Chondrocyte (in vitro differentiated cells): ENCODE data around the gene FSCN2. TPM values are rescaled to one million over a fixed set of nuclear protein-coding genes. Genes with fewer than 3 reads are reported as not detected.

ENCODE experiments used
- DNase-seq: peaks from one replicate; pipeline ENCODE4 v3.0.0; 2021; ENCODE audit warnings: mixed read lengths, low spot score
- H3K27ac Mint-ChIP-seq: one replicate; pipeline ENCODE4 v1.8.0; 2021; ENCODE audit warnings: mild to moderate bottlenecking, moderate library complexity, mixed read lengths; ENCODE audit not compliant: unreplicated experiment
- H3K27me3 Mint-ChIP-seq: 2 replicates; pipeline ENCODE4 v1.8.0; 2021; ENCODE audit warnings: low read depth, mixed read lengths
- H3K36me3 Mint-ChIP-seq: 2 replicates; pipeline ENCODE4 v1.8.0; 2021; ENCODE audit warnings: low read depth, mixed read lengths
- H3K4me1 Mint-ChIP-seq: 2 replicates; pipeline ENCODE4 v1.8.0; 2021; ENCODE audit warnings: low read depth, mild to moderate bottlenecking, mixed read lengths
- H3K4me3 Mint-ChIP-seq: one replicate; pipeline ENCODE4 v1.8.0; 2021; ENCODE audit warnings: mild to moderate bottlenecking, moderate library complexity, mixed read lengths; ENCODE audit not compliant: unreplicated experiment
- H3K9me3 Mint-ChIP-seq: 2 replicates; pipeline ENCODE4 v1.8.0; 2021; ENCODE audit warnings: low read depth, mixed read lengths
- CTCF ChIP-seq: fragments of 200-600 bp; sonication (generic); IDR thresholded peaks from 2 replicates; pipeline ENCODE4 v1.5.0; 2021; ENCODE audit warnings: antibody characterized with exemption, mild to moderate bottlenecking, moderate library complexity
- total RNA-seq: library from RNA; stranded (reverse); gene quantifications from 3 replicates; pipeline ENCODE4 v1.2.1, GENCODE V29; 2021

Gene FSCN2
- total RNA-seq, 1 donor from 2014 or later: 6.1 TPM

DNA sequence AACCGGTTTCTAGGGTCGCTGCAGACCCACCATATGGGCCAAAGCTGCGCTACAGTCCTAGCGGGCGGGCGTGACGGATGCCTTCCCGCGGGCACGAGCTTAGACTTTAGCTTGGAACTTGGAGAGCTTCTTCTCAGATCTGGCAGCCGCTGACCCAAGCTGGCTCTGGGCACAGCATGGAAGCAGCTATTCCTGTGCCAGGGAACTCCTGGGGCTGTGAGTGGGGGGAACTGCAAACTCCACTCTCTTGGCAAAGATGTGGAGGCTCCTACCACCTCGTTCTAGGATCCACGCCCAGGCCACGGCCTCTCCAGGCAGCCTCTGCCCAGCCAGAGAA lies 15.1 kb downstream of the FSCN2 start:
- no peaks in the 10 kb centered on the region for H3K27me3 Mint-ChIP-seq
- DNase-seq: no peak
- H3K36me3 Mint-ChIP-seq: peaks cover 7% of the 10 kb centered on the region
- no peak for TF ChIP-seq CTCF
- no peaks in the 10 kb centered on the region for H3K4me1 Mint-ChIP-seq
- no peak overlapping the region for H3K27ac Mint-ChIP-seq
- H3K9me3 Mint-ChIP-seq: no peaks in the 10 kb centered on the region
- no peak overlapping the region for H3K4me3 Mint-ChIP-seq

- Mint-ChIP-seq H3K36me3 (peaks cover 7% of the 10 kb centered on the region), H3K27ac (no peak overlapping the region), H3K27me3 (no peaks in the 10 kb centered on the region), H3K9me3 (no peaks in the 10 kb centered on the region), H3K4me3 (no peak overlapping the region), H3K4me1 (no peaks in the 10 kb centered on the region)
- DNase-seq: no peak
- TF ChIP-seq CTCF: no peak
Observed at GRCh38 chr17:81543756-81544155, 15.6 kb downstream of the FSCN2 start.

DNA sequence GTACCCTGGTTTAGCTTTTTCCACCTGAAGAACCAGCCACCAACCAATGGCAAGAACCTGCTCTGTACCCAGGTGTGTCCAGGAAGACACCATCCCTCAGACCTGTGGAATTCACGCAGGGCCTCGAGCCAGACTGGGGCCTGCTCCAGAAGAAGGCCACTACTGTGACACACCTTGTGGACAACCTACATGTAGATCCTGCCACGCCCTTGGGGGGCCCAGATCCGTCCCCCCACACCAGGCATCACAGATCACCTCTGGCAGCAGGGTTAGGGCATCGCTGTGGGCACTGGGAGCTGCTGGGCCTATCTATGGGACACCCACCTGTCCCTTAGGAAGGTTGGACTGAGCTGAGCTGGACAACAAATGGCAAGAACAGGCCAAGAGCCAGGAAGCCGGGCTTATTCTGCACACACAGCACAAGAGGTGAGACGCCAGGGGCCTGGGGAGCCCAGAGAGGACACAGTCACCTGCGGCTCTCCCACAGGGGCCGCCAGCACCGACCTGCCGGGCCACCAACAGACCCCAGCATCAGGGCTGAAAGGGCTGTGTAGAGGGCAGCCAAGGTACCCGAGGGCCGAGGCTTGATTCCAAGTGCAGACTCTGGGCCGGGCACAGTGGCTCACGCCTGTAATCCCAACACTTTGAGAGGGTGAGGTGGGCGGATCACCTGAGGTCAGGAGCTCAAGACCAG lies 16.3 kb downstream of the FSCN2 start:
- H3K27me3 Mint-ChIP-seq: no peaks in the 10 kb centered on the region
- no peak overlapping the region for H3K27ac Mint-ChIP-seq
- no peak for DNase-seq
- H3K4me3 Mint-ChIP-seq: no peak overlapping the region
- no peak for TF ChIP-seq CTCF
- H3K36me3 Mint-ChIP-seq: peaks cover 12% of the 10 kb centered on the region
- H3K4me1 Mint-ChIP-seq: peaks cover 5% of the 10 kb centered on the region
- H3K9me3 Mint-ChIP-seq: no peaks in the 10 kb centered on the region

DNA sequence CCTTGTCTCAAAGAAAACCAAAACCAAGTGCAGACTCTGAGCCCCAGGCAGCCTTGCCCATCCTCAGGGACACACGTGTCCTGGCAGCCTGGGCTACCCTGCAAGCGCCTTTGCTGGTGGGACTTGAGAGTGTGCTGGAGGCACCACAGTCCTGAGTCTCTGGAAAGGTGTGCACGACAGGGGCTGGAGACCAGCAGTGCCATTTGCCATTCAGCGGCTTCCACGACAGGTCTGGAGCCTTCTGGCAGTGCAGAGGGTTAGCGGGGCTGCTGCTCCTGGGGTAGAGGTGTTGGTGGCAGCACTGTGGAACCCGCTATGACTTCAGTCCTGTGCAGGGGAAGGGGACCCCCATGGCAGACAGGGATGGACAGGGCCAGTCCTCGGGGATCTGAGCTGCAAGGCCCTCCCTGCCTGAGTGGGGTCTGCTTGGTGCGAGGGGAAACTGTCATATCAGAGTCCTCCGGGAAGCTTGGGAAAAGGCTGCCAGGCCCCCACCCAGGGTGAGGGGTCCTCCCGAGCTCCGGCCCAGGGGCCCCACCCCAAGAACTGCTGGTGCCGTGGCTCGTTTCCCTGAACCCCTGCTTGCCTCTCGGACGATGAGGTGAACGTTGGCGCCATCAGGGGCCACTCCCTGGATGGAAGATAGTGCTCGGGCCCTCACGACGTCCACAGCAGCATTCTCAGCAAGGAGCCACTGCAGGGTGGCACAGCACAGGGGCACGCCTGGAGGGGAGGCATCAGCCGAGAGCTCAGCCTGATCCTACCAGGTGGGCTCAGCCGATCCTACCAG lies 17.2 kb downstream of the FSCN2 start:
- no peak overlapping the region for H3K27ac Mint-ChIP-seq
- no peak for DNase-seq
- peaks cover 19% of the 10 kb centered on the region for H3K36me3 Mint-ChIP-seq
- H3K9me3 Mint-ChIP-seq: no peaks in the 10 kb centered on the region
- H3K4me3 Mint-ChIP-seq: no peak overlapping the region
- TF ChIP-seq CTCF: no peak
- H3K27me3 Mint-ChIP-seq: no peaks in the 10 kb centered on the region
- H3K4me1 Mint-ChIP-seq: peaks cover 14% of the 10 kb centered on the region

DNA sequence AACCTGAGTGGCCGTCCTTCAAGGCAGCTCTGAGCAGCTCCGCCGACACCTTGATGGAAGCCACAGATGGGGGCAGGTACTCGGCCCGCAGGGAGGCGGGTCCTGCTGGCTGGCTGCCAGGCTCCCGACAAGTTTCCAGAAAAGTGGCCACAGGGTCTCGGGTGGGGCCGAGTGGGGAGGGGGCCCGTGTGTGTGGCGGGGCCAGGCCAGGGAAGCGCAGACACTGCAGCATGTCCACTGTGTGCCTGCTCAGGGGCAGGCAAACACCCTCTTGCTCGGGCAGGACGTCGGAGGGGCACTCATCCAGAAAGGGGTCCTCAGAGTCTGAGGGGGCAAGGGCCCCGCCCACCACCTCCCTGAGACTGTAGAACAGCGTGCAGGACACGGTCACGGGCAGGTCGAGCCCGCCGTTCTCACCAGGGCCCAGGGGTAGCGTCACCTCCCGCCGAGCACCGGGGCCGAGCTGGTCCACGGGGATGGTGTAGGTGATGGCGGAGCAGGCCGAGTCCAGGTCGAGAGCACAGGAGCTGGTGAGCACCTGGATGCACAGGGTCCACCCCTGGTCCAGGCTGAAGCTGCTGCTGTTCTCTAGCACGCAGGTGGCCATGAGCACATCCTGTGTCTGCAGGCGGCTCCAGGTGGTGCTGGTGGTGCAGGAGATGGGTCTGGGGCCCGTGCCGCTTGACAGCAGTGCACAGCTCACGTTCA lies 18.9 kb downstream of the FSCN2 start:
- H3K4me1 Mint-ChIP-seq: peaks cover 27% of the 10 kb centered on the region
- peaks cover 15% of the 10 kb centered on the region for H3K36me3 Mint-ChIP-seq
- no peaks in the 10 kb centered on the region for H3K9me3 Mint-ChIP-seq
- no peaks in the 10 kb centered on the region for H3K27me3 Mint-ChIP-seq
- H3K4me3 Mint-ChIP-seq: no peak overlapping the region
- TF ChIP-seq CTCF: no peak
- no peak for DNase-seq
- H3K27ac Mint-ChIP-seq: no peak overlapping the region
